Measurements from ENCODE around the gene CCK. TPM values are rescaled to one million over a fixed set of nuclear protein-coding genes. Genes with fewer than 3 reads are reported as not detected.

The CCK gene
- polyA plus RNA-seq, 3 donors, result not detected

GRCh38 chr3:42298259-42298658 is 32.3 kb upstream of the CCK start:
- TF ChIP-seq, protein P1, sequence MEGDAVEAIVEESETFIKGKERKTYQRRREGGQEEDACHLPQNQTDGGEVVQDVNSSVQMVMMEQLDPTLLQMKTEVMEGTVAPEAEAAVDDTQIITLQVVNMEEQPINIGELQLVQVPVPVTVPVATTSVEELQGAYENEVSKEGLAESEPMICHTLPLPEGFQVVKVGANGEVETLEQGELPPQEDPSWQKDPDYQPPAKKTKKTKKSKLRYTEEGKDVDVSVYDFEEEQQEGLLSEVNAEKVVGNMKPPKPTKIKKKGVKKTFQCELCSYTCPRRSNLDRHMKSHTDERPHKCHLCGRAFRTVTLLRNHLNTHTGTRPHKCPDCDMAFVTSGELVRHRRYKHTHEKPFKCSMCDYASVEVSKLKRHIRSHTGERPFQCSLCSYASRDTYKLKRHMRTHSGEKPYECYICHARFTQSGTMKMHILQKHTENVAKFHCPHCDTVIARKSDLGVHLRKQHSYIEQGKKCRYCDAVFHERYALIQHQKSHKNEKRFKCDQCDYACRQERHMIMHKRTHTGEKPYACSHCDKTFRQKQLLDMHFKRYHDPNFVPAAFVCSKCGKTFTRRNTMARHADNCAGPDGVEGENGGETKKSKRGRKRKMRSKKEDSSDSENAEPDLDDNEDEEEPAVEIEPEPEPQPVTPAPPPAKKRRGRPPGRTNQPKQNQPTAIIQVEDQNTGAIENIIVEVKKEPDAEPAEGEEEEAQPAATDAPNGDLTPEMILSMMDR (IDR thresholded peaks at IDR 0.05), result no peak
- H3K36me3 Mint-ChIP-seq, result no peaks in the 10 kb centered on the region
- Histone ChIP-seq H3K27ac (ENCODE audit: low read depth in 1 of 2, low read length in 2 of 2) (no peak overlapping the region), H3K4me2 (replicated peaks; ENCODE audit: extremely low read depth, low read length, poor library complexity, severe bottlenecking) (no peak overlapping the region), H3K4me3 (replicated peaks in 1 of 3; ENCODE audit: low read depth in 2 of 3, low read length in 3 of 3) (no peak overlapping the region), H3K79me2 (ENCODE audit: insufficient read depth, low read length) (no peaks in the 10 kb centered on the region), H4K20me1 (ENCODE audit: insufficient read depth, low read length) (no peaks in the 10 kb centered on the region), H3K36me3 (replicated peaks in 1 of 2; ENCODE audit: control insufficient read depth in 1 of 2, insufficient read depth in 2 of 2, low read length in 2 of 2) (no peaks in the 10 kb centered on the region), H3K27me3 (ENCODE audit: control insufficient read depth in 2 of 2, insufficient read depth in 2 of 2, low read length in 2 of 2) (no peaks in the 10 kb centered on the region), H2AFZ (ENCODE audit: insufficient read depth, low read depth, low read length, poor library complexity, severe bottlenecking) (no peak overlapping the region), H3K9ac (ENCODE audit: insufficient read depth, low read length, poor library complexity, severe bottlenecking) (no peak overlapping the region), H3K4me1 (ENCODE audit: control insufficient read depth in 1 of 2, insufficient read depth in 2 of 2, low read length in 2 of 2) (no peaks in the 10 kb centered on the region), H3K9me3 (replicated peaks in 1 of 2; ENCODE audit: control insufficient read depth in 1 of 2, insufficient read depth in 1 of 2, low read length in 2 of 2) (peaks cover 0 to 3% of the 10 kb centered on the region in 2 donors)
- peaks cover 2% of the 10 kb centered on the region for H3K4me1 Mint-ChIP-seq
- peaks cover 2 to 4% (median 4%) of the 10 kb centered on the region in 3 donors for H3K27me3 Mint-ChIP-seq (ENCODE audit: low read depth in 3 of 3)
- H3K4me3 Mint-ChIP-seq, result no peak overlapping the region
- WGBS (ENCODE audit: insufficient coverage), result no CpG with 5 or more reads among the region's 2 CpGs
- intact Hi-C loops (cut with micrococcal nuclease), result no loop called here
- H3K27ac Mint-ChIP-seq, result no peak overlapping the region
- no peak for DNase-seq
- peaks cover 0 to 7% (median 4%) of the 10 kb centered on the region in 7 donors for H3K9me3 Mint-ChIP-seq

DNA sequence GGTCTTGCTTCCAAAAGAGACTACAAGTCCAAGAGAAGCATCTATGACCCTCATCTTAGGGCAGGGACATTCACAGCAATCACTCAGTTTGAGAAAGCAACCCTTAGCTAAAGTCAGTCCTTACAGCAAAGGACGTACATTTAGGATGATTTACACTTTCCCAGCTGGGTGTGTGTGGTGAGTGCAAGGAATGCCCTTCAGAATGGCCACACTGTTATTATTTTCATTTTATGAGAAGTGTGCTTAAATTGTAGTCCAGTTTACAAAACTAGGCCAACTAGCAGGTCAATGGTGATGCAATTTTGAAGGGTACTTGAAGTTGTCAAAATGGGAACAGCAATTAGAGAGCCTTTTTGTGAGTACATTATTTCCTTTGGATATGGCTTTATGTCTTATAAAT is 26.0 kb upstream of the CCK start:
- no peak overlapping the region for H3K4me2 ChIP-seq (replicated peaks; ENCODE audit: extremely low read depth, low read length, poor library complexity, severe bottlenecking)
- no peak overlapping the region for H3K27ac ChIP-seq (ENCODE audit: low read depth in 1 of 2, low read length in 2 of 2)
- no peaks in the 10 kb centered on the region for H3K36me3 ChIP-seq (replicated peaks in 1 of 2; ENCODE audit: control insufficient read depth in 1 of 2, insufficient read depth in 2 of 2, low read length in 2 of 2)
- DNase-seq, result no peak
- TF ChIP-seq, protein P1 (IDR thresholded peaks at IDR 0.05), result no peak
- Mint-ChIP-seq H3K4me1 (no peaks in the 10 kb centered on the region), H3K9me3 (peaks cover 6 to 15% (median 12%) of the 10 kb centered on the region in 7 donors), H3K27ac (no peak overlapping the region), H3K36me3 (no peaks in the 10 kb centered on the region), H3K4me3 (no peak overlapping the region), H3K27me3 (ENCODE audit: low read depth in 3 of 3) (peaks cover 5 to 9% (median 6%) of the 10 kb centered on the region in 3 donors)
- H3K9ac ChIP-seq (ENCODE audit: insufficient read depth, low read length, poor library complexity, severe bottlenecking), result no peak overlapping the region
- intact Hi-C loops (cut with micrococcal nuclease), result no loop called here
- peaks cover 0 to 16% of the 10 kb centered on the region in 2 donors for H3K9me3 ChIP-seq (replicated peaks in 1 of 2; ENCODE audit: control insufficient read depth in 1 of 2, insufficient read depth in 1 of 2, low read length in 2 of 2)
- no peak overlapping the region for H3K4me3 ChIP-seq (replicated peaks in 1 of 3; ENCODE audit: low read depth in 2 of 3, low read length in 3 of 3)
- no peaks in the 10 kb centered on the region for H3K27me3 ChIP-seq (ENCODE audit: control insufficient read depth in 2 of 2, insufficient read depth in 2 of 2, low read length in 2 of 2)
- no peaks in the 10 kb centered on the region for H3K79me2 ChIP-seq (ENCODE audit: insufficient read depth, low read length)
- WGBS (ENCODE audit: insufficient coverage), result no CpG with 5 or more reads among the region's 1 CpG
- no peak overlapping the region for H2AFZ ChIP-seq (ENCODE audit: insufficient read depth, low read depth, low read length, poor library complexity, severe bottlenecking)
- no peaks in the 10 kb centered on the region for H3K4me1 ChIP-seq (ENCODE audit: control insufficient read depth in 1 of 2, insufficient read depth in 2 of 2, low read length in 2 of 2)
- no peaks in the 10 kb centered on the region for H4K20me1 ChIP-seq (ENCODE audit: insufficient read depth, low read length)
